DOHH2 (cell line): ENCODE results near the gene FOSB.
A peak's percentile ranks its signal among the peaks of the same experiment; 100 is the strongest.

Experiments
- H3F3A ChIP-seq: fragments of 200-600 bp; sonication (generic), shearing (Covaris generic); 2 replicates; pipeline ENCODE4 v1.6.0; 2016; ENCODE audit warnings: antibody characterized with exemption, mild to moderate bottlenecking; ENCODE audit not compliant: control insufficient read depth, insufficient read depth
- H3K27ac ChIP-seq: fragments of 200-600 bp; sonication (generic); 2 replicates; pipeline ENCODE4 v1.5.1; 2014; ENCODE audit warnings: low read depth, mild to moderate bottlenecking, low read length, moderate library complexity
- H3K27me3 ChIP-seq: fragments of 200-600 bp; sonication (generic); 2 replicates; pipeline ENCODE4 v1.6.1; 2014; ENCODE audit warnings: mild to moderate bottlenecking, low read length, mixed read lengths; ENCODE audit not compliant: control insufficient read depth
- H3K36me3 ChIP-seq: fragments of 200-600 bp; sonication (generic); 2 replicates; pipeline ENCODE4 v1.6.1; 2014; ENCODE audit warnings: mild to moderate bottlenecking, low read length, moderate library complexity, mixed read lengths; ENCODE audit not compliant: control insufficient read depth
- H3K4me1 ChIP-seq: fragments of 200-600 bp; sonication (generic); 2 replicates; pipeline ENCODE4 v1.6.1; 2014; ENCODE audit warnings: mild to moderate bottlenecking, low read length, mixed read lengths; ENCODE audit not compliant: control insufficient read depth
- H3K4me2 ChIP-seq: fragments of 200-600 bp; sonication (generic); 2 replicates; pipeline ENCODE4 v1.6.0; 2014; ENCODE audit warnings: mild to moderate bottlenecking, low read length, moderate library complexity
- H3K4me3 ChIP-seq: fragments of 200-600 bp; sonication (generic); 2 replicates; pipeline ENCODE4 v1.5.1; 2014; ENCODE audit warnings: mild to moderate bottlenecking, low read length, mixed read lengths
- H3K79me2 ChIP-seq: fragments of 200-600 bp; sonication (generic); 2 replicates; pipeline ENCODE4 v1.6.1; 2014; ENCODE audit warnings: mild to moderate bottlenecking, low read length, mixed read lengths; ENCODE audit not compliant: control insufficient read depth
- H3K9me2 ChIP-seq: fragments of 200-600 bp; sonication (generic); replicated peaks from 2 replicates; pipeline ENCODE4 v1.6.1; 2014; ENCODE audit warnings: mild to moderate bottlenecking, low read length, mixed read lengths; ENCODE audit not compliant: control insufficient read depth
- H3K9me3 ChIP-seq: fragments of 200-600 bp; sonication (generic); 2 replicates; pipeline ENCODE4 v1.6.1; 2014; ENCODE audit warnings: antibody characterized with exemption, low read length, mixed read lengths; ENCODE audit not compliant: control insufficient read depth, insufficient read depth
- H4K20me1 ChIP-seq: fragments of 200-600 bp; sonication (generic); 2 replicates; pipeline ENCODE4 v1.6.0; 2014; ENCODE audit warnings: low read depth, mild to moderate bottlenecking, antibody characterized with exemption, low read length, moderate library complexity; ENCODE audit not compliant: control insufficient read depth, insufficient read depth
- EZH2phosphoT487 ChIP-seq: fragments of 200-600 bp; sonication (generic); IDR thresholded peaks from 2 replicates; pipeline ENCODE4 v1.6.1; 2017; ENCODE audit warnings: borderline replicate concordance, mild to moderate bottlenecking, antibody characterized with exemption, low read length, moderate library complexity, mixed read lengths
- TF ChIP-seq, protein P1 (sequence below): fragments of 200-600 bp; sonication (generic); IDR thresholded peaks from one replicate; pipeline ENCODE4 v1.5.1; 2014; ENCODE audit warnings: antibody characterized with exemption, mild to moderate bottlenecking, low read depth, low read length; ENCODE audit not compliant: poor library complexity, severe bottlenecking

The FOSB gene

GRCh38 chr19:45469945-45470761 lies 2.4 kb downstream of the FOSB start:
- Histone ChIP-seq H3K36me3 (no peaks in the 10 kb centered on the region), H3K4me2 (peak overlapping the region; percentile 87), H3K9me2 (no peaks in the 10 kb centered on the region), H3K9me3 (no peaks in the 10 kb centered on the region), H4K20me1 (no peaks in the 10 kb centered on the region), H3K4me3 (peak overlapping the region; percentile 81), H3K79me2 (peaks cover 6% of the 10 kb centered on the region), H3K27ac (peak overlapping the region; percentile 77; the same call in 1 of the 2 replicates), H3F3A (peaks cover 3% of the 10 kb centered on the region; the same call in 1 of the 2 replicates), H3K4me1 (peaks cover 30% of the 10 kb centered on the region), H3K27me3 (peaks cover 21% of the 10 kb centered on the region)
- TF ChIP-seq, protein P1, sequence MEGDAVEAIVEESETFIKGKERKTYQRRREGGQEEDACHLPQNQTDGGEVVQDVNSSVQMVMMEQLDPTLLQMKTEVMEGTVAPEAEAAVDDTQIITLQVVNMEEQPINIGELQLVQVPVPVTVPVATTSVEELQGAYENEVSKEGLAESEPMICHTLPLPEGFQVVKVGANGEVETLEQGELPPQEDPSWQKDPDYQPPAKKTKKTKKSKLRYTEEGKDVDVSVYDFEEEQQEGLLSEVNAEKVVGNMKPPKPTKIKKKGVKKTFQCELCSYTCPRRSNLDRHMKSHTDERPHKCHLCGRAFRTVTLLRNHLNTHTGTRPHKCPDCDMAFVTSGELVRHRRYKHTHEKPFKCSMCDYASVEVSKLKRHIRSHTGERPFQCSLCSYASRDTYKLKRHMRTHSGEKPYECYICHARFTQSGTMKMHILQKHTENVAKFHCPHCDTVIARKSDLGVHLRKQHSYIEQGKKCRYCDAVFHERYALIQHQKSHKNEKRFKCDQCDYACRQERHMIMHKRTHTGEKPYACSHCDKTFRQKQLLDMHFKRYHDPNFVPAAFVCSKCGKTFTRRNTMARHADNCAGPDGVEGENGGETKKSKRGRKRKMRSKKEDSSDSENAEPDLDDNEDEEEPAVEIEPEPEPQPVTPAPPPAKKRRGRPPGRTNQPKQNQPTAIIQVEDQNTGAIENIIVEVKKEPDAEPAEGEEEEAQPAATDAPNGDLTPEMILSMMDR, result no peak
- TF ChIP-seq EZH2phosphoT487, result no peak

DNA sequence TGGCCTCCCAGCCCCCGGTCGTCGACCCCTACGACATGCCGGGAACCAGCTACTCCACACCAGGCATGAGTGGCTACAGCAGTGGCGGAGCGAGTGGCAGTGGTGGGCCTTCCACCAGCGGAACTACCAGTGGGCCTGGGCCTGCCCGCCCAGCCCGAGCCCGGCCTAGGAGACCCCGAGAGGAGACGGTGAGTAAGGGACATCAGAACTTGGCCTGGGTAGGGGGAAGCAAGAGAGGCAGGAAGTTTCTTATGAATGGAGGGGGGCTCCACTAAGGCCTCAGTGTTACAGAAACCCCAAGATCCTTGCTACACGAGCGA lies 2.9 kb downstream of the FOSB start:
- TF ChIP-seq, protein P1, result no peak
- no peak for TF ChIP-seq EZH2phosphoT487
- peaks cover 36% of the 10 kb centered on the region for H3K4me1 ChIP-seq
- H3F3A ChIP-seq, result peaks cover 3% of the 10 kb centered on the region; the same call in 1 of the 2 replicates
- H3K4me2 ChIP-seq, result peak overlapping the region; percentile 87
- H3K36me3 ChIP-seq, result no peaks in the 10 kb centered on the region
- no peaks in the 10 kb centered on the region for H3K9me3 ChIP-seq
- H3K9me2 ChIP-seq, result no peaks in the 10 kb centered on the region
- H3K79me2 ChIP-seq, result peaks cover 6% of the 10 kb centered on the region
- H3K4me3 ChIP-seq, result no peak overlapping the region
- H3K27ac ChIP-seq, result no peak overlapping the region
- peaks cover 21% of the 10 kb centered on the region for H3K27me3 ChIP-seq
- no peaks in the 10 kb centered on the region for H4K20me1 ChIP-seq

DNA sequence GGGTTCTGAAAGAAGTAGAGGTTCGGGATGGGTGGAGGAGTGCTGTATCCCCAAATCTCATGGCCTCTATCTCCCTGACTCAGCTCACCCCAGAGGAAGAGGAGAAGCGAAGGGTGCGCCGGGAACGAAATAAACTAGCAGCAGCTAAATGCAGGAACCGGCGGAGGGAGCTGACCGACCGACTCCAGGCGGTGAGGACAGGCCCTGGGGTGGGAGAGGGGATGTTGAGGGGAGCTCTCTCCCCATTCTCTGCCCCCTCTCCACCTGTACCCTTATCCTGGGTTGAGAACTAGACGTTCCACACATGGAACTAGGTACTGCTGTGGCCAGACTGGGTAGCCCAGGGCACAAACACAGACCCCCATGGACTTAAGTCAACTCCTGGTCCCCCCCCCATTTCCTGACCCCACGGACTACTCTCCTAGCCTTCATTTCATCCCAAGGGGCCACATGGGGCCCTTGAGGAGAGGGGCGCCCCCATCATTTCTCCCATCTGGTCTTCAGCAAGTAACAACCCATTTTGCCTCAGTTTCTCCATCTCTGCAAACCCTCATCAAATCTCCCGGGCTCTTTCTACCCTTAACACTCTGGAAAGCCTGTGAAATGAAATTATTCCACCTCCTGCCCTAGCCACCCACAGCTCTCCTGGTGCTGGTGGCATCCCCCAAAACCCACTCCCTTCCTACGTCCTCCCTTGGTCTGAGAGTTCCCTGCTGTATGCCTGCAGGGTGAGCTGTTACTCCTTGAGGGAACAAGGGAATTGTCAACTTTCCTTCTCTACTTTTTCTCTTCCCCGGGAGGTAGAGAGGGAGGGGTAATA lies 3.5 kb downstream of the FOSB start:
- Histone ChIP-seq H3K4me2 (no peak overlapping the region), H3K4me1 (peaks cover 42% of the 10 kb centered on the region), H3K36me3 (no peaks in the 10 kb centered on the region)

More for the DNA sequence above, 3.5 kb downstream of the FOSB start:
- Histone ChIP-seq H3K79me2 (peaks cover 6% of the 10 kb centered on the region), H3K9me2 (no peaks in the 10 kb centered on the region), H3K9me3 (no peaks in the 10 kb centered on the region), H3K27me3 (peaks cover 21% of the 10 kb centered on the region), H3K27ac (no peak overlapping the region), H4K20me1 (no peaks in the 10 kb centered on the region), H3F3A (peaks cover 3% of the 10 kb centered on the region; the same call in 1 of the 2 replicates), H3K4me3 (no peak overlapping the region)
- TF ChIP-seq, protein P1, result no peak
- no peak for TF ChIP-seq EZH2phosphoT487
